NCI-H345 (cell line): ENCODE results near the gene EPS8L2.

Experiments used
- DNase-seq: peaks from one replicate; lab custom pipeline; 2025; lab: John Stamatoyannopoulos, UW

EPS8L2 gene

DNA sequence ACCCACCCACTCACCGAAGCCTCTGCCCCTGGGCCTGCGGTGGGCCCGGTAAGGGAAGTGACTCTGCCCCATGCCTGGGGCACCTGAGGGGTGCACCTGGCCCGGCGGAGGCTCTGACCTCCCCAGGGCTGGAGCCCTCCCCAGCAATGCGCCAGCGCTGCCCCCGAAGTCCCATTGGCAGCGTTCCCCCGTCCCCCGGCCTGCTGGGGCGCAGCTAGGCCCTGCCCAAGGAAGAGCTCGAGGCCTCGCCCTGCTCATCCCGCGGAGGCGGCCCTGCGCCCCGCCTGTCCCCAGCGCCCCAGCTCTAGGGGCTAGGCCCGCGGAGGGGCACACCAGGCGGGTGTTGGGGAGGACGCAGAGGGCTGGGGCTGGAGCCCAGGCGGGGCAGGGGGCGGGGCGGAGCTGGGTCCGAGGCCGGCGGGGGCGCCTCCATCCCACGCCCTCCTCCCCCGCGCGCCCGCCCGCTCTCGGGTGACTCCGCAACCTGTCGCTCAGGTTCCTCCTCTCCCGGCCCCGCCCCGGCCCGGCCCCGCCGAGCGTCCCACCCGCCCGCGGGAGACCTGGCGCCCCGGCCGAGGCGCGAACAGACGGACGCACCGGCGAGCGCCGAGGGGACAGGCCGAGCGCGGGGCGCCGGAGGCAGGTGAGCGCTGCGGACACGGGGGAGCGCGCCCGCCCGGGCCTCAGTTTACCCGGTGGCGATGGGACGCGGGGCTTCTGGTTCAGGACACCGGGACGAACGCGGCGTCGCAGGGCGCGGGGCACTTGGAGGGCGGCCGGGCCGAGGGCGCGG is at the start of gene EPS8L2:
Gene EPS8L2 (plus strand): TSS at position 586 of the 793 bp plus-strand sequence. CDS start 3,177 bp downstream, outside the sequence.
- DNase-seq: no peak

DNA sequence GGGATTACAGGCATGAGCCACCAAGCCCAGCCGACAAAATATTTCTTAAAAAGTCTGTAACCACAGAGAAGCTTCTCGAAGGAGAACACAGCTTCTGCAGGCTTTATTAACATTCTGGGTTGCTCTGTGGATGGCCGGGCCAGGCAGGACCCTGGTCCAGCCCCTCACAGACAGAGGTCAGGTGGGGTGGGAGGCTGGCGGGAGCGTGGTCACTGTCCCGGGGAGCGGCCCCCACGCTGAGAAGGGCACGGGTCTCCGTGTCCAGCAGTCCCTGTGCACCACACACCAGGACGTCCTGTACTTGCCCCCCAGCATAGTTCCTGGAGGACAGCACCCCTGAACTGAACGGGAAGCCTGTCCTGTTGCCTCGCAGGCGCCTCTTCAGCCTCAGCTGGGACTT is 49.6 kb upstream of the EPS8L2 start:
- DNase-seq: no peak

DNA sequence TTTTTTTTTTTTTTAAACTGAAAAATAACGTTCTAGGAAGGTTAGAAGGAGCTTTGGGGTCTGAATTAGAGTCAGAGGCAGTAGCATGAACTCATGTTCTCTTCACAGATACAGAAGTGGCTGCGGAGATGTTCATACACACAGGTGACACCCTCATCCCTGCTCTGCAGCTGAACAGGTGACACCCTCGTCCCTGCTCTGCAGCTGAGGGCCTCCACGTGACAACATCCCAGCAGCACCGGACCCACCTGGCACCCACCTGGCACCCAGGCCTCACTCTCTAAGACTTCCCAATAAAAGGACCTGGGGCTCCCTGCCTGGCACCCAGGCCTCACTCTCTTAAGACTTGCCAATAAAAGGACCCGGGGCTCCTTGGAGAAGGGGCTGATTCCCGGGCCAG is 49.2 kb upstream of the EPS8L2 start:
- DNase-seq: no peak

DNA sequence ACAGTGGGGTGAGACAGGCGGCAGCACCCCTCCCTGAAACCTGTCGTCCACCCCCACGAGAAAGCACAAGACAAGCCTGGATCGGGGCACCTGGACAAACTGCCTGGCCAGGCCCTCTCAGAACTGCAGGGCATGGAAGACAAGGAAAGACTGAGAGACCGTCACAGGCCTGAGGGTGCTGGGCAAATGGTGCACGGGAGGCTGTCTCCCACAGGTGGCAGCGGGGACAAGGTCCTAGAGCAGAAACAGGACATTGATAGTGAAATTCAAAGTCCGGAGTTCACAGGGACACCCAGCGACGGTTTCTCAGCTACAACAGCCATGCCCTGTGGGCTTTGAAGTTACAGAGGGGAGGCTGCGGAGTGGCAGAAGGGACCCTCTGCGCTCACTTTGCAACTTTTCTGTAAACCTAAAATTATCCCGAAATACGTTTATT is 48.3 kb upstream of the EPS8L2 start:
- no peak for DNase-seq

DNA sequence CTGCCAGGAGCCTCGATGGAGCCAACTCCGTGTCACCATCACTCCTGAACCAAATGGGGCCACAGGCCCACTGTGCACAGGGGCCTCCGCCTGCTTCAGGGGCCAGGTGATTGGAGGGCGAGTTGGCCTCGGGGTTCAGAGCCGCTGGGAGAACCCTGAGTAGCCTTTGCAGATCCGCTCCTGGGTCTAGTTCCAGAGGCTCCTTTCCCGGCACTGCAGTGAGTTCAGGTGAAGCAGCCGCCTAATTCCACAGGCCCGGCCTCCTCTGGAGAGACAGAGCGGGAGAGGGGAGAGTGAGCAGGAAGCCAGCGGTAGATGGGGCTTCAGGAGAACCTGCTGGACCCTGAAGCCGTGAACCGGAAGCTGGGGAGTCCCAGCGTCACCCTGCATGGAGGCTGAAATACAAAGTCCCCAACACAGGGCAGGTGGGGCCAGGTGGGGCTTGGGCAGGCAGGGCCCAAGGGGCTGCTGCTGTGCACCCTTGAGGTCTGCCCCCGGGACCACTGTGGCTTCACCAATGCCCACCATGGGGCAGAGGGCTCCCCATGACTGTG is 46.4 kb upstream of the EPS8L2 start:
- DNase-seq: no peak

DNA sequence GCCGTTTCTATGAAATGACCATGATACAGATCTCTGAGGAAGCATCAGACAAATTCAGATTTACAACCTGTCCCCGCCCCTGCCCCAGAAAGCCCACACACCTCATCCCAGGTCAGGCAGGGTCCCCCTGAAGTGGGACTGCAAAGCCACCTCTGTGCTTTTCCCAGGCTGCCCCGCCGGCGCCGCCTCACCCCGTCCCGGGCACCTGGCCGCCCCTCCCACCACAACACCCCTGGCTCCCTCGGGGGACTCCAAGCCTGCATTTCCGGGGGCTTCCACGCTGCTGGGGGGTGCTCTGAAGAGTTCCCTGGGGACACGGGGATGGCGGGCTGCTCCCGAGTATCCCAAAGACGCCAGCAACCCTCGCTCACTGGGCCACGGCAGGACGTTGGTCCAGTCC is 45.8 kb upstream of the EPS8L2 start:
- DNase-seq: no peak

DNA sequence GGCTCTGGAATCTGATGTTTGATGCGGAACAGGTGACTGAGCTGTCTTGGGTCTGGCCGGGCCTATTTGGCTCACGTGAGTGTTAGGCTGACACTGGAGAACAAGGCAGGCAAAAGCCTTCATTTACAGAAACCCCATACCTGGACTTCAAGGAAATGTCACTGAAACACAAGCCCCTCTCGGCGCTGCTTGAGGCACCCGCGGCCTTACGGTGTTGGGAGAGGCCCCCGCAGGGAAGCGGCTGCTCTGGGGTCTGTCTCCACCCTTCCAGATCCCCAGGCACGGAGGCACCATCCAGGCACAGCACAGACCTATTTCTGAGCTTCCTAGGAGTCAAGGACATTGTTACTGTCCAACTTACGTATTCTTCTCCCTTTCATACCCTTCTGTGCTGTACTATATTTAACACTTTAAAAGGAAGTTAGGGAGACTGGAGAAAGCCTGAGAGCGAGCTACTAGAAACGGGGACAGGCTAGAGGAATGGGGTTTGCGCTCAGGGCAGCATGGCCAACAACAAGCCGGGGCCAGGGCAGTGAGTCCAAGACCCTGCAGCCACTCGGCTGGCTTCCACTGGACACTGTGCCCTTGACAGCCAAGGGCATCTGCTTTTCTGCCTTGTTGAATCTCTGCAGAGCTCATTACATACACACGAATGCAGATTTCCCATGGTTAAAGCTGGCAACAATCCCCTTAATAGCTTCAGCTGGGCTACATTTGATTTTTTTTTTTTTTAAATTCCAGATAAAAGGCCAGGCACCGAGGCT is 45.2 kb upstream of the EPS8L2 start:
- no peak for DNase-seq

DNA sequence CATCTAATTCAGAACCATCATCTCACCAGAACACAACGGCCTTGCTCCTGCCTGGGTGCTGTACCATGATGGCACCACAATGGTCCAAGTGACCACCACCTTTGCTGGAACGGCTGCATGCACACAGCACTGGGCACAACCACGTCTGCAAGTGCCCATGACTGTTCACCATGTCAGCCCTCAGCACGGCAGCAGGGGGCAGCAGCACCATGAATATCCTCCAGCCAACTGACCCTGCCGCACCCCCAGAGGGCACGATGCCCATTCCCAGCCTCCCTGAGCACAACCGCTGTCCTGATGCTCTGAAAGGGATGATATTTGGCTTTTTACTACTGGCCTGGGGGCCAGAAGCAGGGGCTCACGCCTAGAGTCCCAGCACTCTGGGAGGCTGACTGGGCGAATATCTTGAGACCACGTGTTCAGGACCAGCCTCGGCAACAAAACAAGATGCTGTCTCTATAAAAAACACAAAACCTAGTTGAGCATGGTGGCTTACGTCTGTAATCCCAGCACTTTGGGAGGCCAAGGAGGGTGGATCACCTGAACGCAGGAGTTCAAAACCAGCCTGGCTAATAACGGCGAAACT is 43.2 kb upstream of the EPS8L2 start:
- no peak for DNase-seq

DNA sequence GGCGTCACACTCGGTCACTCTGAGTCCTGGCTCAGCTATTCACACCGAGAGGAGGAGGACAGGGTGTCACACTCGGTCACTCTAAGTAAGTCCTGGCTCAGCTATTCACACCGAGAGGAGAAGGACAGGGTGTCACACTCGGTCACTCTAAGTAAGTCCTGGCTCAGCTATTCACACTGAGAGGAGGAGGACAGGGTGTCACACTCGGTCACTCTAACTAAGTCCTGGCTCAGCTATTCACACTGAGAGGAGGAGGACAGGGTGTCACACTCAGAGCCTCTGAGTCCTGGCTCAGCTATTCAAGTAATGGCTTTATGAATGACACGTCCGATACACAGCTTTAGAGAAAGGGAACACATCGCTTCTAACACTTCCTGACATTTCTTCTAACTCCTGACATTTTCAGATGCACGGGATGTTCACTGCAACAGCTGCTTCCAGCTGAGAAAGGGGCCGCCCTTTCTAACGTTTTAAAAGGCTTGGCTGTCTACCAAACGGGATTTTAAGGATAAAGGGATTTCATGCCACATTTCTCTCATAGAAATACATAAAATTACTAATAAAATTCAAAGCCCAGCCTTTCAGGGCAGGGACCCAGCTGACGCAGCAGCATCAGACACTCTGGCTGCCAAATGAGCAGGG is 40.8 kb upstream of the EPS8L2 start:
- DNase-seq: no peak

DNA sequence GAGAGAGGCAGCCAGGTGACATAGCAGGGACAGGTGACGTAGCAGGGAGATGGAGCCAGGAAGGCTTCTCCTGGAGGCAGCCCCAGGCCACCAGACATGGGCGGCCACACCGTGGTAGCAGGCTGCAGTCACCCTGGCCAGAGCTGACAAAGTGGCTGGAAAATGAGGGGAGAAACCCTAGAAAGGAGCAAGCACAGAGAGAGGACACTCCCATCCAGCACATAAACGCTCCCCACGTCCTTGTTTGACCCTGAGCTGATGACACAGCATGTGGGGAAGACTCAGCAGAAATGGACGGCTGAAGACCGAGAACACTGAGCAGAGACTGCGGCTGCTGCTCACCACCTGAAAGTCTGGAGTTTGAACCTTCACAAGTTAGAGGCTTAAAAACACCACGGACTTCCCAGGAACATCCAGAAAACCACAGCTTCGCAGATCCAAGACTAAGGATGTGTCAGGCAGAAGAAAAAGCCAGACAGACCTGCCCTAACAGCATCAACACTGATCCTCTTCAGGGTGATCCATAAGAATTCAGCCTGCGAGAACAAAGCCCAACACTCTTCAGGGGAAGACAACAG is 40.2 kb upstream of the EPS8L2 start:
- no peak for DNase-seq

DNA sequence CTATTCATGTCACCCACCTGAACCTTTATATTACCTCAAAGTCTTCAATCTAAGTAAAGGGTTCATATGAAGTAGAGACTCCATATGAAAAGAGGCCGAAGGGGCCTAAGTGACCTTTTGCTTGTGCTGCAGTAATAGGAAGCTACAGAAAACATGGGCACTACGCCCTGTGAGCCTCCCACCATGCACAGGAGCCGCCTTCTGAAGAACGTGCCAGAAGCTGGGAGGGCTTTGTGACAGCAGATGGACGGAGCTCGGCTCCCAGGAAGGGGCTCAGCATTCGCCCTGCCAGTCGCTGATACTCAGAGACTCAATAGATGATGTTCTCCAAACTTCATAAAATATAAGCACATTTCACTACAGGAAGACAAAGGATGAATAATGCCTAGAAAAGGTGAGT is 32.2 kb upstream of the EPS8L2 start:
- DNase-seq: no peak

DNA sequence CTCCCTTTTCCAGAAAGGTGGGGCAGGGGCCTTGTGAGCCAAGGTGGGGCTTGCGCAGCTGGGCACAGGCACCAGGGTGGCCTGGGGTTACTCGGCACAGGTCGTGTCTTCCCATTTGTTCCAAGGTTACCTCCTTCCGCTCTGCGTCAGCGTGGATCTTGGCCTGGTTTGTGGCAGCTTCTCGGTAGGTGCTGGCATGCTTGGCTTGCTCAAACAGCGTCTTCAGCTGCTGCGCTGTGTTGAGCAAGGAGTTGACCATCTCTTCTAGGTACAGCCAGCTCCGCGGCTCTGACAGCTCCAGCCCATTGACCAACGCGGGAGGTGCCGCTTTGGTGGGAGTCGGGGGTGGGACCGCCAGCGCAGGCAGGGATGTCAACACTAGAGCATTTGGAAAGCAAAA is 31.6 kb upstream of the EPS8L2 start:
- DNase-seq: no peak

DNA sequence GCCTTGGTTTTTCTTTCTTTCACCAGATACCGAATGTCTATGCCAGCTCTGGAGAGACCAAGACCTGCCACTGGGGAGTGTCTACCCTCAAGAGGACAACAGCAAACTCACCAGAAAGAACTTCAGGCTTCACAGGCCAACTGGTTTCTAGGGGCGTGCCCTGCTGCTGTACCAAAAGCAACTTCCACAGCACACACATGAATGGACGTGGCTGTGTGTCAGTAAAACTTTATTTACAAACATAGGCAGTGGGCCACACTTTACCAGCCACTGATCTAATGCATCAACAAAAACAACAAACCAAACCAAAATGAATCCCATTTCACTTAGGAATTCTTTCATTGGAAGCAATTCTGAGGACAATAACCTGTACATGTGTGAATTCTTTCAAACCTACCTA is 27.7 kb upstream of the EPS8L2 start:
- DNase-seq: no peak

DNA sequence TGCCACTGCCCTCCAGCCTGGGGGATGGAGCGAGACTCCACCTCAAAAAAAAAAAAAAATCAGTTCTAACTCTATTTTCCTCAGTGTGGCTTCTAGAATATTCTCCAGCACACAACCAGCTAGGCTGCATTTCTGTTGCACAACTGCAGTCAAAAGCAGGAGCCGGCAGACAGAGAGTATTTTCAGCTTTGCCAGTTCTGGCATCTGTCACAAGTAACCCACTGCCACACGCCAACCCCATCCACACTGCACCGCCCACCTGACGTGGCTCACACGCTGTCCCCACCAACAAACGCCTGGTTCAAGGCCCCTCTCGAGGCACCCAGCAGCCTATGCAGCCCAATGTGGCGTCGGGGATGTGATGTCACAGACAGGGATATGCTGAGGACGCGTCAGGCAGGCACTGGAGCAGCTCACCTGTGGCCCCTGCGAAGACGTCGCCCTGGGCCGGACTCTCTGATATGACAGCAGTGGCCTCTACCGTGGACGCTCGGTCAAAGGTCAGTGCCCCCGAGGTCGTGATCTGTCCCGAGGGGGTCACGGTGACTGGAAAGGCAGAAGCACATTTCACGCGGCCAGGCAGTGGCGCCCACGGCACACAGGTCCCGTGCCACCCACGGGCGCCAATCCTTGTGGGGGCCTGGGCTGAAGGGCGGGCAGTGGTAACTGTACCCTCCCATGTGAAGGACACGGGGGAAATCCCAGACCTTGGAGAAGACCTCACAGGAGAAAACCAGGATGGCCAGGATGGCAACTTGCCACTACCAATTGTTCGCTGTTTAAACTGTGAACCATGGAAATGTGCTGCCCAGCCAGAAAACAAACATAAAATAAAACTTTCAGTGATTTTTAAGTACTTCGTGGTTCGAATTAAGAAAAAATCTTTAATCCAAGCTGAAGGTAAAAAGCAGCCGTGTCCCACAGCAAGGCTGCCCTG is 26.5 kb upstream of the EPS8L2 start:
- DNase-seq: no peak

DNA sequence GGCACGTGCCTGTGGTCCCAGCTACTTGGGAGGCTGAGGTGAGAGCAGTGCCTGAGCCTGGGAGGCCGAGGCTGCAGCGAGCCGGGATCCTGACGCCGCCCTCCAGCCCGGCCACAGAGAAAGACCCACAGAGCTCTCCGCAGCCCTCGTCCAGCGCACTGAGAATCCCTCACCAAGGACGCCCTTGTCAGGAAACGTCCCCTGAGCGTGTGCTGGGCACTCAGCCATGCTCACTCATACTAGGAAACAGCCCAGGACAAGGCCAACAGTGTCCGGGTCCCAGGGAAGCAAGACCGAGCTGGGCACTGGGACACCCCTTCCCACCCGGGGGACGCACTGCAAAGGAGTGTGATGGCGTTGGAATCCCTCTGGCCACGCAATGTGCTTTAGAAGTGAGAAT is 25.6 kb upstream of the EPS8L2 start:
- no peak for DNase-seq

DNA sequence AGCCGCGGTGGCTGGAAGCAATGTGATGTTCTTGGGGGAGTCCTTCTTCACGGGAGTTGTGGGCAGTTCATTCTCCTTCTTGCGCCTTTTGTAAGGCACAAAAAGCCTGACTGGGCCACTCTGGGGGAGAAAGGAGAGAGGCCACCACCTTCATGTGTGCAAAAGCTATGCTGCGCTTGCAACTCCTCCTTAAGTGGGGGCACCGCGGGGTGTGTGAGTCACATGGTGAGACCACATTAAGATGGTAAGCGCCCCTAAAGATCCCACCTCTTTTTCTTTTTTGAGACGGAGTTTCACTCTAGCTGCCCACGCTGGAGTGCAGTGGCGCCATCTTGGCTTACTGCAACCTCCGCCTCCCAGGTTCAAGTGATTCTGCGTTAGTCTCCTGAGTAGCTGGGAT is 25.1 kb upstream of the EPS8L2 start:
- DNase-seq: no peak

DNA sequence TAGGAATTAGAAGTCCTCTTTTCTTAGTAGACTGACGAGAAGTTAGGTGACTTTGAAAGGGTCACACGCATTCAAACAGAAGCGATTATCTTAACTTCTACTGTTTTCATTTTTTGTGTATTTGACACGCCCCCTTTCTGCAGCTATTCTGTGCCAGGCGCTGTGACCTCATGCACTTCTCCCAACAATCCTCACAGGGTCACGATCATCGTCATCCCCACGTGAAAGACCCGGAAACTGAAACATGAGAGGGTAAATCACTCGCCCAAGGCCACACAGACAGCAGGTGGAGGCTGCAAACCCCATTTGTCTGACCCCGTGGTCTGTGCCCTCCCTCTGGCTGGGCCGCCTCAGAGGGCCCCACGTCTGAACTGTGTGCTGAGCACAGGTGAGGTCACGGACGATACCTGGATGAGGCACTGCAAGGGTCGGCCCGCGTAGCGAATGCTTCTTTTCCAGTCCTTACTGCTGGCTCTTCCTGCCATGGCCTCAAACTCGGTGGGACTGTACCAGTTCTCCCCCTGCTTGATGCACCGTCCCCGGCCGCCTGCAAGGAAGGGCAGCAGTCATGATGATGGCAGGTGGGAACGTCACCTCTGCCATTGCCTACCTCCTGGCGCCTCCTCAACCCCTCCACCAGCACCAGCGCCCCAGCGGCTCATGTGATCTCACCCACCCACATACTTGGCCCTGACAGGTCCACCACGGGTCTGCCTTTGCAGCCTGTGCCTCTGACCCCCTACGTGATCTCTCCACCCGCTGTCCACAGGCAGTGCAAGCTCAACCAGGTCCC is 19.4 kb upstream of the EPS8L2 start:
- no peak for DNase-seq

DNA sequence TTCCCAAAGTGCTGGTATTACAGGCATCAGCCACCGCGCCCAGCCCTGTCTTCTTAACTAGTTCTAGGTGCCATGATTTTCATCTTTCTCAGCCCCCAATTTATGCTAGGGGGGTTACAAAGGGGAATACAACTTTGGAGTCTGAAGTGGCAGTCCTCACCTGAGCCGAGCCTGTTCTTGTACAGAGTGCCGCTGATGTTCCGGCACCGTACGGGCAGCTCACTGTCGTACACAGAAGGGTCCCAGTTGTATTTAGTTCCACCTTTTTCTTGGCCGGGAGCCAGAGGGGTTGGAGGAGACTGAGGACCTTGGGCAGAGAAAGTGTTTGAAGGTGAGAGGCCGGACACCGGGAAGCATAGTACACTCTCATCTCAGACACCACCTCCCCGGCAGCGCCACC is 18.3 kb upstream of the EPS8L2 start:
- no peak for DNase-seq

DNA sequence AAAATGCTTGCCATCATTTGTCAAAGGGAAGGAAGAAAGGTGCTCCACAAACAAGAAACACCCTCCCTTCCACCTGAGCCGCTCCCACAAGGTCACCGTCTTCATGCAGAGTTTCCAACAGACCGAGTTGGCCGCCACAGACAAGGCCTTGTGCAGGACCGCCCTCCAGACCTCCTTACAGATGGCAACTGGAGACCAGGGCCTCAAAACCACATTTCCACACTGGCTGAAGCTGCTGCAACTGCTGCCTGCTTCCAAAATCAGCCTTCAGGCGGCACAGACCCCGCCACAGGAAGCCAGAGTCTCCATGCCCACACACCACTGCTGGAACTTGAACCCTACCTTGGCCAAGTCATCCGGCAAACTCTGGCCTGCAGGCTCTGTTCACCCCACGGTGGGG is 17.4 kb upstream of the EPS8L2 start:
- no peak for DNase-seq

DNA sequence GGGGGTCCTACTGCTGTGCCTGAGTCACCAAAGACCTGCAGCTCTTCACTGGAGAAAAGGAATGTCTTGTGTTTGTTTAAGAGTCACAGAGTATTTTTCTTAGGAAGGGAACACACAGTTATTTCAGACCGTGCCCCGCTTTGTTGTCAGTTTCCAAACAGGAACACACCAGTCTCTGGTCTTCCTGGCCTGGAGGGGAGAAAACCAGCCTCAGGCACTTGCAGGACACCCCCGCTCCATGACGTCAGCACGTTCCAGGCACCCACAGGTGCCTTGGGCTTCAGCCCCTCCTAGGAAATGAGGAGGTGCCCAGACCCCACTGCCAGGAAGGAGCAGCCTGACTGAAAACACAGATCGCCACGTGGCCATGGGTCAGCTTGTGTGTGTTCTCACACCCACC is 16.4 kb upstream of the EPS8L2 start:
- no peak for DNase-seq
